Body of pancreas (tissue), 4 donors: Measurements from ENCODE around the gene SRI. TPM values are rescaled to one million over a fixed set of nuclear protein-coding genes. Genes with fewer than 3 reads are reported as not detected.
A peak's percentile ranks its signal among the peaks of the same experiment; 100 is the strongest.

Experiments
- ATAC-seq: fragments of 150-250 bp; one replicate; pipeline ENCODE4 v1.9.1; 2016
- DNase-seq, 4 donors: peaks; one replicate each; pipeline ENCODE4 v3.0.0-alpha.2; 2019
- H3K27ac ChIP-seq, 4 donors: fragments of 200-600 bp; sonication (generic); 1 replicate in 3 of 4; 2 replicates in 1 of 4; pipeline versions ENCODE4 v1.5.1 to v1.6.1; 2016 to 2019; ENCODE audit warnings: mild to moderate bottlenecking in 1 of 4, mixed read lengths in 1 of 4, moderate library complexity in 1 of 4
- H3K27me3 ChIP-seq, 2 donors: fragments of 200-600 bp; sonication (generic); one replicate each; pipeline ENCODE4 v1.6.0; 2016; ENCODE audit warnings: mild to moderate bottlenecking in 1 of 2
- H3K36me3 ChIP-seq, 2 donors: fragments of 200-600 bp; sonication (generic); replicated peaks in 1 of 2; 2 replicates each; pipeline ENCODE4 v1.5.1; 2016; ENCODE audit warnings: low read depth in 2 of 2; ENCODE audit not compliant: insufficient read depth in 1 of 2
- H3K4me1 ChIP-seq: fragments of 200-600 bp; sonication (generic); one replicate; pipeline ENCODE4 v1.6.0; 2016
- H3K4me3 ChIP-seq, 2 donors: fragments of 200-600 bp; sonication (generic); 1 replicate in 1 of 2; 2 replicates in 1 of 2; pipeline ENCODE4 v1.5.1; 2016 to 2019
- H3K9me3 ChIP-seq, 3 donors: fragments of 200-600 bp; sonication (generic); 1 replicate in 2 of 3; 2 replicates in 1 of 3; pipeline ENCODE4 v1.5.1; 2016
- CTCF ChIP-seq, 7 experiments: fragments of 450-650 bp in 4 of 7; fragments of 200-600 bp in 3 of 7; sonication (generic) in 3 of 7; IDR thresholded peaks; one replicate each; pipeline ENCODE4 v1.5.1; 2016 to 2019; ENCODE audit warnings: antibody characterized with exemption in 7 of 7
- POLR2A ChIP-seq, 3 donors: fragments of 450-650 bp; IDR thresholded peaks; one replicate each; pipeline ENCODE4 v1.6.1; 2016; ENCODE audit warnings: antibody characterized with exemption in 3 of 3, mild to moderate bottlenecking in 2 of 3
- WGBS, 2 donors: methylation state at CpG; one replicate each; pipeline ENCODE4 v1.1.5; 2017; 5-methylcytosine and 5-hydroxymethylcytosine counted together
- intact Hi-C: fragments of 100-400 bp; cut with DNase I; formaldehyde crosslinking; loops from one replicate; pipeline ENCODE4 v1.15.1; 2023
- total RNA-seq, 2 donors: library from RNA; depleted of rRNA; stranded (reverse); fragments of >200 nt; gene quantifications; one replicate each; pipeline ENCODE4 v1.1.0, GENCODE V29; 2016

The SRI gene
- total RNA-seq, 2 donors from 2014 or later = 23.1 to 36.3 TPM

- TF ChIP-seq CTCF (IDR thresholded peaks at IDR 0.05) = no peak
- TF ChIP-seq POLR2A (IDR thresholded peaks at IDR 0.05) = no peak
- DNase-seq (no peak), ATAC-seq (no peak)
- Histone ChIP-seq H3K9me3 (peaks cover 0 to 7% (median 0%) of the 10 kb centered on the region in 3 donors), H3K27ac (no peak overlapping the region), H3K27me3 (no peaks in the 10 kb centered on the region), H3K36me3 (no peaks in the 10 kb centered on the region), H3K4me1 (no peaks in the 10 kb centered on the region), H3K4me3 (no peak overlapping the region)
- intact Hi-C loops = no loop called here
Measured at GRCh38 chr7:88256906-88257305, 37.1 kb upstream of the SRI start.

- Histone ChIP-seq H3K27ac (no peak overlapping the region), H3K9me3 (peaks cover 0 to 7% (median 0%) of the 10 kb centered on the region in 3 donors), H3K27me3 (no peaks in the 10 kb centered on the region), H3K4me1 (no peaks in the 10 kb centered on the region), H3K4me3 (no peak overlapping the region), H3K36me3 (no peaks in the 10 kb centered on the region)
- WGBS, 2 donors = 95% methylated on average over 2 of the region's 2 CpGs; no CpG with 5 or more reads in 1 of the 2 donors
- intact Hi-C loops = no loop called here
- ATAC-seq = no peak
- no peak for DNase-seq
- TF ChIP-seq CTCF (IDR thresholded peaks at IDR 0.05) (no peak), POLR2A (IDR thresholded peaks at IDR 0.05) (no peak)
Measured at GRCh38 chr7:88254721-88255424, 35.0 kb upstream of the SRI start.

GRCh38 chr7:88253640-88254039 is 33.8 kb upstream of the SRI start:
- no peak for TF ChIP-seq POLR2A (IDR thresholded peaks at IDR 0.05)
- no peak for TF ChIP-seq CTCF (IDR thresholded peaks at IDR 0.05)
- ATAC-seq (no peak), DNase-seq (no peak)
- Histone ChIP-seq H3K4me1 (no peaks in the 10 kb centered on the region), H3K27ac (no peak overlapping the region), H3K36me3 (no peaks in the 10 kb centered on the region), H3K4me3 (no peak overlapping the region), H3K9me3 (peaks cover 0 to 7% (median 0%) of the 10 kb centered on the region in 3 donors), H3K27me3 (no peaks in the 10 kb centered on the region)
- intact Hi-C loops = no loop called here

- Histone ChIP-seq H3K36me3 (no peaks in the 10 kb centered on the region), H3K4me3 (no peak overlapping the region), H3K4me1 (no peaks in the 10 kb centered on the region), H3K9me3 (no peaks in the 10 kb centered on the region), H3K27me3 (no peaks in the 10 kb centered on the region), H3K27ac (no peak overlapping the region)
- no peak for ATAC-seq
- WGBS, 2 donors = 76 to 81% methylated on average over 1 of the region's 1 CpG
- no peak for TF ChIP-seq CTCF (IDR thresholded peaks at IDR 0.05)
- intact Hi-C loops = loop anchor here (10.0 kb wide), 1 partner anchor 1381 kb away; no protein-coding TSS in a partner anchor
- DNase-seq = no peak
Measured at GRCh38 chr7:88244258-88244657, 24.4 kb upstream of the SRI start.

- H3K36me3 ChIP-seq = no peaks in the 10 kb centered on the region
- no peak overlapping the region for H3K27ac ChIP-seq
- H3K4me1 ChIP-seq = no peaks in the 10 kb centered on the region
- H3K9me3 ChIP-seq = no peaks in the 10 kb centered on the region
- intact Hi-C loops = loop anchor here (10.0 kb wide), 1 partner anchor 1381 kb away; no protein-coding TSS in a partner anchor
- H3K4me3 ChIP-seq = no peak overlapping the region
- no peaks in the 10 kb centered on the region for H3K27me3 ChIP-seq
- DNase-seq (peak in 2 of 4 donors; percentile 22 to 46), ATAC-seq (peak; percentile 92)
- TF ChIP-seq POLR2A (IDR thresholded peaks at IDR 0.05) (no peak), CTCF (IDR thresholded peaks at IDR 0.05) (peak; percentile 31 to 96 (median 85))
- 17% methylated on average over 2 of the region's 2 CpGs for WGBS, 2 donors
Measured at GRCh38 chr7:88243345-88243909, 23.6 kb upstream of the SRI start.
